Raji (cell line): Measurements from ENCODE around the gene KCNAB2.

Source experiments
- POLR2A ChIP-seq: IDR thresholded peaks from 2 replicates; pipeline ENCODE4 v1.6.1; 2011; ENCODE audit warnings: low read depth, low read length, control low read depth; ENCODE audit not compliant: insufficient read depth

The KCNAB2 gene

GRCh38 chr1:6109688-6110087 lies 64.0 kb downstream of the KCNAB2 start:
- no peak for TF ChIP-seq POLR2A

- TF ChIP-seq POLR2A = no peak
Measured at GRCh38 chr1:6110326-6110725, 64.6 kb downstream of the KCNAB2 start.

- no peak for TF ChIP-seq POLR2A
Measured at GRCh38 chr1:6111571-6111970, 65.9 kb downstream of the KCNAB2 start.

- no peak for TF ChIP-seq POLR2A
Measured at GRCh38 chr1:6111991-6112689, 66.5 kb downstream of the KCNAB2 start.

GRCh38 chr1:6112690-6113005 lies 67.0 kb downstream of the KCNAB2 start:
- TF ChIP-seq POLR2A = no peak

DNA sequence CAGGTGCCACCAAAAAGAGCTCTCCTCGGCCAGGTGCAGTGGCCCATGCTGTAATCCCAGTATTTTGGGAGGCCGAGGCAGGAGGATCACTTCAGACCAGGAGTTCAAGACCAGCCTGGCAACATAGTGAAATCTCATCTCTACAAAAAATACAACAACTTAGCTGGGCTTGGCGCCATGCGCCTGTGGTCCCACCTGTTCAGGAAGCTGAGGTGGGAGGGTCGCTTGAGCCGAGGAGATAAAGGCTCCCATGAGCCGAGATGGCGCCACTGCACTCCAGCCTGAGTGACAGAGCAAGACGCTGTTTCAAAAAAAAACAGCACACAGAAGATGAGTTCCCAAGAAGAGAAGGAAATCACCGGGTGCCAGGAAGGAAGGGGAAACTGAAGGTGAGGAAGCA lies 67.4 kb downstream of the KCNAB2 start:
- TF ChIP-seq POLR2A = no peak

DNA sequence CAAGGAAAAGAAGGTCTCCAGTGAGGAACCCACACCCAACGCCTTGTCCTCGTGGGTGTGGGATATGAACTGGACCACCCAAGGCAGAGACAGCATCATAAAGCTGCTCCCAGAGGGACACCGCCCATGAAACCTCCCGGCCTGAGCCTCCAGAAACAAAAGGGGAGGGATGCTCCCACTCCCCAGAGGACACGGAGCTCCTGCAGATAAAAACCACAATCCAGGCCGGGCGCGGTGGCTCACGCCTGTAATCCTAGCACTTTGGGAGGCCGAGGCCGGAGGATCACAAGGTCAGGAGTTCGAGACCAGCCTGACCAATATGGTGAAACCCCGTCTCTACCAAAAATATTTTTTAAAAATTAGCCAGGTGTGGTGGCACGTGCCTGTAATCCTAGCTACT lies 68.1 kb downstream of the KCNAB2 start:
- TF ChIP-seq POLR2A = no peak

GRCh38 chr1:6116137-6116536 lies 70.4 kb downstream of the KCNAB2 start:
- no peak for TF ChIP-seq POLR2A

- TF ChIP-seq POLR2A = no peak
Measured at GRCh38 chr1:6117064-6117463, 71.4 kb downstream of the KCNAB2 start.

GRCh38 chr1:6117624-6118023 lies 71.9 kb downstream of the KCNAB2 start:
- no peak for TF ChIP-seq POLR2A

DNA sequence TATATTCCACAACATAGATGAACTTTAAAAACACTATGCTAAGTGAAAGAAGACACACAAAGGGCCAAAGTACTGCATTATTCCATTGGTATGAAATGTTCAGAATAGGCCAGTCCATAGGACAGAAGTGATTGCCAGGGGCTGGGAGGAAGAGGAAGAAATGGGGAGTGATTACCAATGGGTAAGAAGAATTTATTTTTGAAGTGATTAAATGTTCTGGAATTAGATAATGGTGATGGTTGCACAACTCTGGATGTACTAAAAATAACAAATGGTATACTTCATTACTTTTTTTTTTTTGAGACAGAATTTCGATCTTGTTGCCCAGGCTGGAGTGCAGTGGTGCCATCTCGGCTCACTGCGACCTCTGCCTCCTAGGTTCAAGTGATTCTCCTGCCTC lies 72.7 kb downstream of the KCNAB2 start:
- TF ChIP-seq POLR2A = no peak

DNA sequence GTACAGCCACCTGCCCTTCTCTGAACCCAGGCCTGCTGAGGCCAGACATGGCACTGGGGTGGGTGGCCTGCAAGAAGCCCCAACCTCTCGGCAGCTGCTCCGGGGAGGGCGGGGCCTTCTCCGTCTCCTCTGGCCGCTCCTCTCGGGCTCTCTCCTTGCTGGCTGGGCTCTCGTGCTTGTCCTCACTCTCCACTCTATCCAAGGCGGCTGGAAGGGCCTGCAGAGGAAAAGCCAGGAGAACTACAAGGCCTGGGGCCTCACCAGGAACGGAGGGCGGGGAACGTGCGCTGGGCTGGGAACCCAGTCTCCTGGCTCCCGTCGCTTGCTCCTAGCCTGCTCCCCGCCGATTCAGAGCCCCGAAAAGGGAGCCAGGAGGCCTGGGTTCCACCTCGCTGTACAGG lies 75.3 kb downstream of the KCNAB2 start:
- no peak for TF ChIP-seq POLR2A

- TF ChIP-seq POLR2A = no peak
Measured at GRCh38 chr1:6121651-6122370, 76.1 kb downstream of the KCNAB2 start.

DNA sequence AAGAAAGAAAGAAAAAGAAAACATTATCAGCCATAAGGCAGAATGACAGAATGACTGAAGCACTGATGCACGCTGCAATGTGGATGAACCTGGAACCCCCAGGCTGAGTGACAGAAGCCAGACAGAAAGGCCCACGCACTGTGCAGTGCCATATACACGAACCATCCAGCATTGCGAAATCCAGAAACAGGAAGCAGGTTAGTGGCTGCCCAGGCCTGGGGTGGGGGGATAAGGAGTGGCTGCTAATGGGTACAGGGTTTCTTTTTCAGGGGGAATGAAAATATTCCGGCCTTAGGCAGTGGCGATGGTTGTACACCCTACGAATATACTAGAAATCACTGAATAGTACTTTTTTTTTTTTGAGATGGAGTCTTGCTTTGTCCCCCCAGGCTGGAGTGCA lies 77.4 kb downstream of the KCNAB2 start:
- TF ChIP-seq POLR2A = no peak

- TF ChIP-seq POLR2A = no peak
Measured at GRCh38 chr1:6123816-6124215, 78.1 kb downstream of the KCNAB2 start.

- TF ChIP-seq POLR2A = no peak
Measured at GRCh38 chr1:6124341-6124740, 78.7 kb downstream of the KCNAB2 start.

DNA sequence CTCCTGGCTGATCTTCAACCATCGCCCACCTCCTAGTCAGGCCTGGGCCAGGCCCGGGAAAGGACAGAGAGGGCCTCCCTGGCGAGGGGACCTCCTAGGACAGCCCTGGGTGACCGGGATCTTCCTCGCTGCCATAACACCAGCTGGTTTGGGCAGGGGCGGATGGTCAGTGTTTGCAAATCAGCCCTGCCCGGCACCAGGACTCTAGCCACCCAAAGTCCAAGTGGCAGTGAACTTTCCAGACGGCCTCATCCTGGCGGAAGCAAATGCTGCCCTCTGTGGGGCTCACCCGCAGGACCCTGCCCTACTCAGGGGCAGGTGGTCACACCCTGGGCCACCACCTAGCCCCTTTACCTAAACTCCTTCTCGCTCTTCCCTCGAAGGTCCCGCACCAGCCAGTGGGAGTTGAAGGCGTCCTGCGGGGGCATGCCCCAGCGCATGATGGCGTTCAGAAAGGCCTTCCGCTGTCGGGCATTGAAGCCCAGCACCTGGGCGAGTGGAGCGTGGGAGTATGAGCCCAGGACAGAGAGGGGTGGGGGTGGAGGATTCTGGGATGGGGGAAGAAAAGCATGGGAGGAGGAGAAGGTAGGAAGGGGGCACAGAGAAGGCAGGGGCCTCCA lies 79.2 kb downstream of the KCNAB2 start:
- TF ChIP-seq POLR2A = no peak

DNA sequence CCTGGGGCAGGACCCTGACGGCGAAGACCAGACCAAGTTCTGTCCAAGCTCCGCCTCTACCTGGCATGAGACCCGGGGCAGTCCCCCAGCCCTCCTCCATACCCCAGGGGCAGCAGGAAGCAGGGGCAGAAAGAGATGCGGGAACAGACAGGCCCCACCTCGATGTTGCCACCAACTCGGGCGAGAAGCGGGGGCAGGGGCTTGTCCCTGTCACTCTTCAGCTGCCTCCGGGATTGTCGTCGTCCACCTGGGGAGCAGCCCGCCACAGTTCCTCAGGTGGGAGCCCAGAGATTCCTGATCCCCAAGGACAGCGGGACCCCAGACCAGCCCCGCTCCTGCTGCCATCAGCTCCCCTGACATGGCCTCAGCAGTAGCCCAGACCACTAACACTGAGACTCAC lies 79.7 kb downstream of the KCNAB2 start:
- no peak for TF ChIP-seq POLR2A
